ENCODE data around the gene SPECC1L.
A peak's percentile ranks its signal among the peaks of the same experiment; 100 is the strongest.
"Not testable (repeated sequence)": the region's sequence is repeated elsewhere in the genome, so short reads cannot be mapped to it uniquely, and the experiment has no call there.

The SPECC1L gene

DNA sequence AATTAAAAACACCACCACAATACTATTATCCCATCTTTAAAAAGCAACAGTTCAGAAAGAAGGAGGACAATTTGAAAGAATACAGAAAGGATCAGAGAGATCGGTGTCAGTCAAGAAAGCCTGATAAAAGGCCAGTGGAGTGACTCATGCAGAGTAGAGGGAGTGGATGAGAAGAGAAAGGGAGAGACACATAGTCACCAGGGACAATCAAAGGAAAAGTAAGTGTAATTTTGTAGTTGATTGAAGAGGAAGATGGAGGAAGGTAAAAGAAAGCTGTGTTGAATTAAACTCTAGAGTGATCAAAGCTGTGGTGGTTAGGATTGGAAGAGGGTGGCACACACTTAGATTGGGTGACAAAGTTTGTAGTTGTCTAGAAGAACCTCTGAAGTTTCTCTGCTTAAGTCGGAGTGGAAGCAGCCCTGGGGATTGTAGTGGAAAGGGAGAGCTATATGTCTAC is 14.1 kb downstream of the SPECC1L start:
- DNase-seq (ENCODE audit: low spot score): no peak

- no peak for DNase-seq (ENCODE audit: low spot score)
Observed at GRCh38 chr22:24285245-24285644, 14.6 kb downstream of the SPECC1L start.

DNA sequence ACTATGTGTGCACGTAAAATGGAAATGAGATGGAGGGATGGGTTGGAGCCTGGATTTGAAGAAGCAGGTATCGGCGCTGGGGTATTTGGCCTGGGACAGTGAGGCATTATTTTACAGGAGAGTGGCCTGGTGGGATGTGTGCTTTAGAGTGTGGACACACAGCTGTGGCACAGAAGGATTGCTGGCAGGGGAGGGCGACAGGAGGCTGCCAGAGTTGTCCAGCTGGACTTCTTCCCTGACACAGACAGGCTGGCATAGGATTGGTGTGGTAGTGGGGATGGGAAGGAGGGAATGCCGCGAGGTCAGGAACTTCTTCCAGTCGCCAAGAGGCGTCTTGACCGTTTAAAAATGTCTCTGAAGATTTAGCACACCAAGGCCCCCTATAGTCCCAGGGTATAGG is 16.6 kb downstream of the SPECC1L start:
- not testable (repeated sequence) for DNase-seq (ENCODE audit: low spot score)

GRCh38 chr22:24287801-24288200 is 17.2 kb downstream of the SPECC1L start:
- not testable (repeated sequence) for DNase-seq (ENCODE audit: low spot score)

GRCh38 chr22:24289114-24289513 is 18.5 kb downstream of the SPECC1L start:
- DNase-seq (ENCODE audit: low spot score): no peak

DNA sequence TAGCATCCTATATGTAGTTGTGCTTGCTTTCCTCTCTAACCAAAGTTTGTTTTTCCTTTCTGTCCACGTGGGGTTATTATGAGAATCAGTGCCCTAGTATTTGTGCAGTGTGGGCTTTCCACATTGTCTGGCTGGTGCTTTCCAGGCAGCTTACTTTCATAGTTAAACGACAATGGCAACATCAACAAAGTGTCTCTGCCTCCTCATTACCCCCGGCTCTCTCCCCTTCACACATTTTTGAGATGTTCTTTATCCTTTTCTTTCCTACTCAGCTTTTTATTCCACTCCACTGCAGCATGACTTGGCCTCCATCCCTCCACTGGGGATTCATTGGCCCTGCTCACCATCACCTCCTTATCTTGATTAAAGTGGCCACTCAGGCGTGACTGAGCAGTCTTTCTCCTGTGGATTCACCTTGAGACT is 19.1 kb downstream of the SPECC1L start:
- DNase-seq (ENCODE audit: low spot score): no peak

- no peak for DNase-seq (ENCODE audit: low spot score)
Observed at GRCh38 chr22:24290459-24290858, 19.8 kb downstream of the SPECC1L start.

DNA sequence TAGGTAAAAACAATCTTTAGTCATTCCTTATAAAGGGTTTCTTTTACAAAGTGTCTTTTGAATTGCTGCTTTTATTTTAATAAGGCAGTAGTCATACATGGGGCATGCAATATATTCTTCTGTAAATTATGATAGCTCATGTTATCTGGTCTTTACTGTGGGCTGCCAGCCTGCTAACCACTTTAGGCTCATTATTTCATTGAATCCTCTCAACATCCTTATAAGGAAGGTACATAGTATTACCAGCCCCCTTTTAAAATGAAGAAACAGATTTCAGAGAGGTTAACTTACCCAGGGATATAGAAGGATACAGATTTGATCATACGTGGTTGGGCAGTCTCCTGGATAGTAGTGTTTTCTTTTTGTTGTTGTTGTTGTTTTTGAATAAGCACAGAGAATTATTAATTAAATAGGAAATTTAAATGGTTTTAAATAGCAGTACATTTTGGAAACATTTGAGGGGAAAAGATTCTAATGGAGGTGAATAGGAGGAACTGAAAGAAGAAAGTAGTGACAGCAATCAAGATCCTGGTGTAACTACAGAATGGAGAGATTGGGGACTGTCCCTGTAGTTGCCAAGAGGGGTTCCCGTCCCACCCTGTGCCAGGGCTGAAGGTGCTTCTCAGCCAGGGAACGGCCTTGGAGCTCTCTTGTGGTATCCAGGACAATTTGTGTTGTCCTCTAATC is 21.0 kb downstream of the SPECC1L start:
- DNase-seq (ENCODE audit: low spot score): no peak

- DNase-seq (ENCODE audit: low spot score): not testable (repeated sequence)
Observed at GRCh38 chr22:24292202-24292830, 21.7 kb downstream of the SPECC1L start.

DNA sequence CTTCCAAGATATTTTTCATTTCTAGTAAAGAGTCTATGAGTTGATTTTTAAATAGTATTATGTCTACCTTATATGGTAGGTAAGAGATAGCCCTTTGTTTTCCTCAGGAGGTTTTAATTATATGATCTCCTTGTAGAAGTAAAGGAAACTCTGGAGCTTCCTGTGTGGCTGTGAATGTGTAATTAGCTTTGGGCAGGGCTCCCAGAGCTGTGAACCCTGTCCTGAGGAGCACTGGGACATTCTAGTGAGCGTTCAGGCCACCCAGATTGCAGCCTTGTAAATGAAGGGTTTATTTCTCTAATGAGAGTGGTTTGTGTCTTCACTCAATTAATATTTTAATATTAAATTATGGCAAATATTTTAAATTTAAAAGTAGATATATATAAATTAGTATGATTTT is 24.3 kb downstream of the SPECC1L start:
- not testable (repeated sequence) for DNase-seq (ENCODE audit: low spot score)

DNA sequence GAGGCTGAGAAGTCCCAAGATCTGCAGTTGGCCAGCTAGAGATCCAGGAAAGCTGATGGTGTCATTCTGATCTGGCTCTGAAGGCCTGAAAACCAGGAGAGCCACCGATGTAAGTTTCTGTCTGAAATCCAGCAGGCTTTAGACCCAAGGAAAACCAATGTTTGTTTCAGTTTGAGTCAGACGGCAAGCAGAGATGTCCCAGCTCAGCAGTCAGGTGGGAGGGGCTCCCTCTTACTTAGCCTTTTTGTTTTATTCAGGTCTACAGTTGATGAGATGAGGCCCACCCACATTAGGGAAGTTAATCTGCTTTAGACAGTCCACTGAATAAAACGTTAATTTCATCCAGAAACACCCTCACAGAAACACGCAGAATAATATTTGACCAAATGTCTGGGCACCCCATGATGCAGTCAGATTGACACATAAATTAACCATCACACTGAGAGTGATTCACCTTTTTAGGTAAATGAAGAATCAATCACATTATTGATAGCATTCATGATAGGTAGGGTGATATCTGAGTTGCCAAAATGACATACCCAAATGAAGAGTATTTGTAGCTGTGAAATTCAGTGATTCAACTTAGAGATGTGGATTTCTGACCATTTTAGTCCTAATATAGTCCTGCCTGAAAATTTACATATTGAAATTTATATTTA is 28.0 kb downstream of the SPECC1L start:
- not testable (repeated sequence) for DNase-seq (ENCODE audit: low spot score)

- not testable (repeated sequence) for DNase-seq (ENCODE audit: low spot score)
Observed at GRCh38 chr22:24300522-24300921, 29.9 kb downstream of the SPECC1L start.

DNA sequence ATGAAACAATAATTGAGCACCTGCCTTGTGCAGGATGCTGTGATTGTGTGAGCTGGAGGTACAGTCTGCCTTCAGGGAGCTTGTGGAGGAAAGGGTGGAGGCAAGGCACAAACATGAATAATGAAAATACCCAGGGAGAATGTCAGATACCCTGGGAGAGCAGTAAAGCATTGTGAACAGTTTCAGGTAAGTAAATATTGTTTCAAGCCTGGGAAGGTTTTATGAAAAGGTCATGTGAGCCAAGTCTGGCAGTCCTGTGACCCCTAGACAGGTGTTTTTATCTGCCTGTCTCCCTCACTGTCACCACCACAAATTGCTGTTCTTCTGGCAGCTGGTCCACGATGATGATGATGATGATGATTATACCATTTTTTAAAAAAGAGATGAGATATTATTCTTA is 32.0 kb downstream of the SPECC1L start:
- no peak for DNase-seq (ENCODE audit: low spot score)

GRCh38 chr22:24303007-24303406 is 32.4 kb downstream of the SPECC1L start:
- DNase-seq (ENCODE audit: low spot score): no peak

- DNase-seq (ENCODE audit: low spot score): no peak
Observed at GRCh38 chr22:24304062-24304675, 33.5 kb downstream of the SPECC1L start.

DNA sequence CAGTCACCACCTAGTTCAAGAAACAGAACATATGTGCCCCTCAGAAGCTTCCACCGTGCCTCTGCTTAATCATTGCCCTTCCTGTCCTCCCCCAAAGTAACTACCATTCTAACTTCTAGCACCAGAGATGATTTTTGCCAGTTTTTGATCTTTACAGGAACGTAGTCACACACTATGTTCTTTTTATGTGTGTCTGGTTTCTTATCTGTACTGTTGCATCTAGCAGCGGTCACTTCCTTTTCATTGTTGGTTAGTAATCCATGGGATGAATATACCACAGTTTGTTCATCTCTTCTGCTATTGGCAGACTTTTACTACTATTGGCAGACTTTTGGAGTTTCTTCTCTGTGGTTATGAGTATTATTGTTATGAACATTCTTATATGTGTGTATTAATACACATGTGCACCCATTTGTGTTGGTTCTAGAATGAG is 34.6 kb downstream of the SPECC1L start:
- peak; percentile 13 for DNase-seq (ENCODE audit: low spot score)

- no peak for DNase-seq (ENCODE audit: low spot score)
Observed at GRCh38 chr22:24310969-24311368, 40.3 kb downstream of the SPECC1L start.

- DNase-seq (ENCODE audit: low spot score): no peak
Observed at GRCh38 chr22:24315367-24315966, 44.8 kb downstream of the SPECC1L start.

DNA sequence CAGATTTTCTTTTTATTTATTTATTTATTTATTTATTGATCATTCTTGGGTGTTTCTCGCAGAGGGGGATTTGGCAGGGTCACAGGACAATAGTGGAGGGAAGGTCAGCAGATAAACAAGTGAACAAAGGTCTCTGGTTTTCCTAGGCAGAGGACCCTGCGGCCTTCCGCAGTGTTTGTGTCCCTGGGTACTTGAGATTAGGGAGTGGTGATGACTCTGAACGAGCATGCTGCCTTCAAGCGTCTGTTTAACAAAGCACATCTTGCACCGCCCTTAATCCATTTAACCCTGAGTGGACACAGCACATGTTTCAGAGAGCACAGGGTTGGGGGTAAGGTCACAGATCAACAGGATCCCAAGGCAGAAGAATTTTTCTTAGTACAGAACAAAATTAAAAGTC is 45.6 kb downstream of the SPECC1L start:
- not testable (repeated sequence) for DNase-seq (ENCODE audit: low spot score)

DNA sequence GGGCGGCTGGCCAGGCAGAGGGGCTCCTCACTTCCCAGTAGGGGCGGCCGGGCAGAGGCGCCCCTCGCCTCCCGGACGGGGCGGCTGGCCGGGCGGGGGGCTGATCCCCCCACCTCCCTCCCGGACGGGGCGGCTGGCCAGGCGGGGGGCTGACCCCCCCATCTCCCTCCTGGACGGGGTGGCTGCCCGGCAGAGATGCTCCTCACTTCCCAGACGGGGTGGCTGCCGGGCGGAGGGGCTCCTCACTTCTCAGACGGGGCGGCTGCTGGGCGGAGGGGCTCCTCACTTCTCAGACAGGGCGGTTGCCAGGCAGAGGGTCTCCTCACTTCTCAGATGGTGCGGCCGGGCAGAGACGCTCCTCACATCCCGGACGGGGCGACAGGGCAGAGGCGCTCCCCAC is 46.9 kb downstream of the SPECC1L start:
- DNase-seq (ENCODE audit: low spot score): not testable (repeated sequence)

DNA sequence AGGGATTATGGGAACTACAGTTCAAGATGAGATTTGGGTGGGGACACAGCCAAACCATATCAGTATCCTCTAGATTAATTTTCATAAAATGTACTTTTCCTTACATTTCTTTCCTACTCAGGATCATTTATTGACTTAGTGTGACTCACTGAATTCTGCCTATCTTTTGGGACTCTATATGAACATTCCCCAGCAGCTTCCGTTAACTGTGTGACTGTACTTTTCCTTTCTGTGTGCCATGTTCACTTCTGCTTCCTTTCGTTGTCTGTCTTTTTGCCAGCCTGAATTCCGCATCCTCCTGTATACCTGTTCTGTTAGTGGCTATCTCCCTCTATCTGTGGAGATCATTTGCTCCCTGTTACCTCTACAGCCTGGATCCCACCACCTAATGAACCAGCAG is 48.8 kb downstream of the SPECC1L start:
- DNase-seq (ENCODE audit: low spot score): no peak

DNA sequence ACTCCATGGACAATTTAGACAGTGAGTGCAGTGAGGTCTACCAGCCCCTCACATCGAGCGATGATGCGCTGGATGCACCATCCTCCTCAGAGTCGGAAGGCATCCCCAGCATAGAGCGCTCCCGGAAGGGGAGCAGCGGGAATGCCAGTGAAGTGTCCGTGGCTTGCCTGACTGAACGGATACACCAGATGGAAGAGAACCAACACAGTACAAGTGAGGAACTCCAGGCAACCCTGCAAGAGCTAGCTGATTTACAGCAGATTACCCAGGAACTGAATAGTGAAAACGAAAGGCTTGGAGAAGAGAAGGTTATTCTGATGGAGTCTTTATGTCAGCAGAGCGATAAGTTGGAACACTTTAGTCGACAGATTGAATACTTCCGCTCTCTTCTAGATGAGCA is 51.4 kb downstream of the SPECC1L start:
- DNase-seq (ENCODE audit: low spot score): no peak
